ENCODE results near the gene SORCS3. TPM values are rescaled to one million over a fixed set of nuclear protein-coding genes. Genes with fewer than 3 reads are reported as not detected.

The SORCS3 gene
- total RNA-seq, 4 donors from 2014 or later = not detected

GRCh38 chr10:104907521-104907920 lies 266.4 kb downstream of the SORCS3 start:
- Histone ChIP-seq H3K9me3 (no peaks in the 10 kb centered on the region), H3K36me3 (no peaks in the 10 kb centered on the region), H3K4me1 (no peaks in the 10 kb centered on the region), H3K4me3 (replicated peaks in 1 of 3) (no peak overlapping the region), H3K27ac (no peak overlapping the region), H3K27me3 (no peaks in the 10 kb centered on the region)
- 66 to 92% methylated on average over 4 of the region's 4 CpGs for WGBS, 2 donors
- TF ChIP-seq CTCF (IDR thresholded peaks at IDR 0.05) (no peak), POLR2A (IDR thresholded peaks at IDR 0.05) (no peak)
- DNase-seq = no peak
- intact Hi-C loops (cut with DNase I) = no loop called here

- no peaks in the 10 kb centered on the region for H3K27me3 ChIP-seq
- no peak for DNase-seq
- H3K4me1 ChIP-seq = no peaks in the 10 kb centered on the region
- intact Hi-C loops (cut with DNase I) = no loop called here
- H3K27ac ChIP-seq = no peak overlapping the region
- H3K36me3 ChIP-seq = no peaks in the 10 kb centered on the region
- no peak overlapping the region for H3K4me3 ChIP-seq (replicated peaks in 1 of 3)
- TF ChIP-seq CTCF (IDR thresholded peaks at IDR 0.05) = no peak
- TF ChIP-seq POLR2A (IDR thresholded peaks at IDR 0.05) = no peak
- WGBS, 2 donors = 82 to 83% methylated on average over 2 of the region's 2 CpGs
- H3K9me3 ChIP-seq = no peaks in the 10 kb centered on the region
These were observed 267.5 kb downstream of the SORCS3 start for GRCh38 chr10:104908581-104908980.

- 51 to 64% methylated on average over 3 of the region's 3 CpGs for WGBS, 2 donors
- no peak overlapping the region for H3K4me3 ChIP-seq (replicated peaks in 1 of 3)
- no peaks in the 10 kb centered on the region for H3K4me1 ChIP-seq
- no peaks in the 10 kb centered on the region for H3K9me3 ChIP-seq
- intact Hi-C loops (cut with DNase I) = no loop called here
- H3K27ac ChIP-seq = no peak overlapping the region
- H3K27me3 ChIP-seq = no peaks in the 10 kb centered on the region
- no peaks in the 10 kb centered on the region for H3K36me3 ChIP-seq
- peak in 1 of 2 donors; percentile 3 for DNase-seq
- no peak for TF ChIP-seq CTCF (IDR thresholded peaks at IDR 0.05)
- TF ChIP-seq POLR2A (IDR thresholded peaks at IDR 0.05) = no peak
These were observed 269.6 kb downstream of the SORCS3 start for GRCh38 chr10:104910712-104911111.

- intact Hi-C loops (cut with DNase I) = no loop called here
- Histone ChIP-seq H3K9me3 (no peaks in the 10 kb centered on the region), H3K27me3 (no peaks in the 10 kb centered on the region), H3K4me3 (replicated peaks in 1 of 3) (no peak overlapping the region), H3K27ac (no peak overlapping the region), H3K36me3 (no peaks in the 10 kb centered on the region), H3K4me1 (no peaks in the 10 kb centered on the region)
- 83 to 85% methylated on average over 2 of the region's 2 CpGs for WGBS, 2 donors
- TF ChIP-seq CTCF (IDR thresholded peaks at IDR 0.05) = no peak
- TF ChIP-seq POLR2A (IDR thresholded peaks at IDR 0.05) = no peak
- DNase-seq = no peak
These were observed 272.3 kb downstream of the SORCS3 start for GRCh38 chr10:104913390-104913789.

GRCh38 chr10:104920476-104920875 lies 279.4 kb downstream of the SORCS3 start:
- Histone ChIP-seq H3K4me3 (replicated peaks in 1 of 3) (no peak overlapping the region), H3K36me3 (no peaks in the 10 kb centered on the region), H3K9me3 (no peaks in the 10 kb centered on the region), H3K4me1 (no peaks in the 10 kb centered on the region), H3K27me3 (no peaks in the 10 kb centered on the region), H3K27ac (no peak overlapping the region)
- intact Hi-C loops (cut with DNase I) = no loop called here
- TF ChIP-seq CTCF (IDR thresholded peaks at IDR 0.05) = no peak
- TF ChIP-seq POLR2A (IDR thresholded peaks at IDR 0.05) = no peak
- no peak for DNase-seq
- WGBS, 2 donors = 79 to 85% methylated on average over 2 of the region's 2 CpGs
